Tibial nerve (tissue), 4 donors: ENCODE data around the gene PTPRT. TPM values are rescaled to one million over a fixed set of nuclear protein-coding genes. Genes with fewer than 3 reads are reported as not detected.

Experiments
- DNase-seq, 2 donors: peaks; one replicate each; pipeline ENCODE4 v3.0.0-alpha.2; 2019; ENCODE audit warnings: low spot score in 2 of 2
- H3K27ac ChIP-seq, 4 donors: fragments of 200-600 bp; sonication (generic) in 3 of 4; one replicate each; pipeline ENCODE4 v1.5.1; 2017 to 2019; ENCODE audit warnings: mild to moderate bottlenecking in 1 of 4
- H3K27me3 ChIP-seq, 2 donors: fragments of 200-600 bp; sonication (generic) in 1 of 2; one replicate each; pipeline versions ENCODE4 v1.5.1 to v1.6.0; 2017 to 2019
- H3K36me3 ChIP-seq, 3 donors: fragments of 200-600 bp; sonication (generic); one replicate each; pipeline ENCODE4 v1.5.1; 2018 to 2019
- H3K4me1 ChIP-seq, 4 donors: fragments of 200-600 bp; sonication (generic) in 3 of 4; one replicate each; pipeline ENCODE4 v1.5.1; 2017 to 2019
- H3K4me3 ChIP-seq, 4 donors: fragments of 200-600 bp; sonication (generic) in 3 of 4; one replicate each; pipeline ENCODE4 v1.5.1; 2017 to 2019; ENCODE audit warnings: mild to moderate bottlenecking in 1 of 4, moderate library complexity in 1 of 4
- H3K9me3 ChIP-seq, 4 donors: fragments of 200-600 bp; sonication (generic) in 3 of 4; one replicate each; pipeline ENCODE4 v1.5.1; 2017 to 2019
- CTCF ChIP-seq, 5 experiments: fragments of 200-600 bp in 3 of 5; fragments of 450-650 bp in 2 of 5; sonication (generic) in 3 of 5; IDR thresholded peaks; one replicate each; pipeline ENCODE4 v1.5.1; 2016 to 2019; ENCODE audit warnings: antibody characterized with exemption in 5 of 5, mild to moderate bottlenecking in 3 of 5, moderate library complexity in 2 of 5
- EP300 ChIP-seq, 2 donors: sonication (generic); formaldehyde crosslinking; IDR thresholded peaks; one replicate each; pipeline ENCODE4 v1.6.1; 2017; ENCODE audit warnings: antibody characterized with exemption in 2 of 2, mild to moderate bottlenecking in 1 of 2
- POLR2A ChIP-seq, 2 donors: fragments of 450-650 bp; IDR thresholded peaks; one replicate each; pipeline ENCODE4 v1.6.1; 2017; ENCODE audit warnings: antibody characterized with exemption in 2 of 2, mild to moderate bottlenecking in 2 of 2, moderate library complexity in 2 of 2
- WGBS, 2 donors: methylation state at CpG; one replicate each; pipeline ENCODE4 v1.1.5; 2018; 5-methylcytosine and 5-hydroxymethylcytosine counted together
- total RNA-seq, 4 donors: library from RNA; depleted of rRNA; stranded (reverse); fragments of >200 nt; gene quantifications; one replicate each; pipeline ENCODE4 v1.1.0, GENCODE V29; 2016

PTPRT gene
- total RNA-seq, 4 donors from 2014 or later: under 0.01 TPM; not detected in 3

- Histone ChIP-seq H3K4me3 (no peak overlapping the region), H3K4me1 (no peaks in the 10 kb centered on the region), H3K27me3 (no peaks in the 10 kb centered on the region), H3K36me3 (no peaks in the 10 kb centered on the region), H3K9me3 (no peaks in the 10 kb centered on the region), H3K27ac (no peak overlapping the region)
- DNase-seq: no peak
- 60 to 64% methylated on average over 4 of the region's 4 CpGs for WGBS, 2 donors
- TF ChIP-seq EP300 (IDR thresholded peaks at IDR 0.05) (no peak), CTCF (IDR thresholded peaks at IDR 0.05) (no peak), POLR2A (IDR thresholded peaks at IDR 0.05) (no peak)
These were observed 679.0 kb downstream of the PTPRT start for GRCh38 chr20:42510686-42511085.

GRCh38 chr20:42507874-42508273, 681.8 kb downstream of the PTPRT start:
- H3K27me3 ChIP-seq: no peaks in the 10 kb centered on the region
- H3K4me3 ChIP-seq: no peak overlapping the region
- no peak overlapping the region for H3K27ac ChIP-seq
- TF ChIP-seq CTCF (IDR thresholded peaks at IDR 0.05) (no peak), POLR2A (IDR thresholded peaks at IDR 0.05) (no peak), EP300 (IDR thresholded peaks at IDR 0.05) (no peak)
- DNase-seq: no peak
- H3K36me3 ChIP-seq: no peaks in the 10 kb centered on the region
- H3K4me1 ChIP-seq: no peaks in the 10 kb centered on the region
- 69 to 80% methylated on average over 3 of the region's 3 CpGs for WGBS, 2 donors
- H3K9me3 ChIP-seq: peaks cover 0 to 7% (median 0%) of the 10 kb centered on the region in 4 donors

- 85 to 89% methylated on average over 2 of the region's 2 CpGs for WGBS, 2 donors
- Histone ChIP-seq H3K4me3 (no peak overlapping the region), H3K9me3 (peaks cover 0 to 7% (median 0%) of the 10 kb centered on the region in 4 donors), H3K36me3 (no peaks in the 10 kb centered on the region), H3K4me1 (no peaks in the 10 kb centered on the region), H3K27me3 (no peaks in the 10 kb centered on the region), H3K27ac (no peak overlapping the region)
- DNase-seq: no peak
- TF ChIP-seq CTCF (IDR thresholded peaks at IDR 0.05) (no peak), EP300 (IDR thresholded peaks at IDR 0.05) (no peak), POLR2A (IDR thresholded peaks at IDR 0.05) (no peak)
These were observed 683.3 kb downstream of the PTPRT start for GRCh38 chr20:42506397-42506796.

GRCh38 chr20:42502591-42502990, 687.1 kb downstream of the PTPRT start:
- Histone ChIP-seq H3K9me3 (peaks cover 0 to 7% (median 0%) of the 10 kb centered on the region in 4 donors), H3K27ac (no peak overlapping the region), H3K27me3 (no peaks in the 10 kb centered on the region), H3K4me1 (no peaks in the 10 kb centered on the region), H3K4me3 (no peak overlapping the region), H3K36me3 (no peaks in the 10 kb centered on the region)
- no peak for DNase-seq
- TF ChIP-seq POLR2A (IDR thresholded peaks at IDR 0.05): no peak

GRCh38 chr20:42496595-42496994, 693.1 kb downstream of the PTPRT start:
- 56 to 75% methylated on average over 5 of the region's 5 CpGs for WGBS, 2 donors
- Histone ChIP-seq H3K27me3 (no peaks in the 10 kb centered on the region), H3K27ac (no peak overlapping the region), H3K9me3 (no peaks in the 10 kb centered on the region), H3K4me1 (no peaks in the 10 kb centered on the region), H3K4me3 (no peak overlapping the region), H3K36me3 (no peaks in the 10 kb centered on the region)
- no peak for DNase-seq
- TF ChIP-seq EP300 (IDR thresholded peaks at IDR 0.05): no peak
- TF ChIP-seq CTCF (IDR thresholded peaks at IDR 0.05): no peak
- no peak for TF ChIP-seq POLR2A (IDR thresholded peaks at IDR 0.05)

- Histone ChIP-seq H3K27ac (no peak overlapping the region), H3K27me3 (no peaks in the 10 kb centered on the region), H3K9me3 (no peaks in the 10 kb centered on the region), H3K4me3 (no peak overlapping the region), H3K36me3 (no peaks in the 10 kb centered on the region), H3K4me1 (no peaks in the 10 kb centered on the region)
- 84% methylated on average over 4 of the region's 4 CpGs for WGBS, 2 donors
- DNase-seq: no peak
- no peak for TF ChIP-seq POLR2A (IDR thresholded peaks at IDR 0.05)
- no peak for TF ChIP-seq CTCF (IDR thresholded peaks at IDR 0.05)
These were observed 695.4 kb downstream of the PTPRT start for GRCh38 chr20:42494290-42494689.
